ENCODE results near the gene POLQ.
"Not testable (repeated sequence)": the region's sequence is repeated elsewhere in the genome, so short reads cannot be mapped to it uniquely, and the experiment has no call there.

Gene POLQ

GRCh38 chr3:121545574-121546455, at the start of gene POLQ:
Gene POLQ (minus strand): TSS chr3:121545988. CDS start chr3:121545877, 111 bp downstream.
- FAIRE-seq: peak; percentile 93

GRCh38 chr3:121594850-121595249, 49.1 kb upstream of the POLQ start:
- peak; percentile 69 for FAIRE-seq
- DNase-seq (ENCODE audit: insufficient read length, low spot score): no peak

More at GRCh38 chr3:121545574-121546455, at the start of gene POLQ:
- peak; percentile 69 for DNase-seq (ENCODE audit: insufficient read length, low spot score)

GRCh38 chr3:121593806-121594205, 48.0 kb upstream of the POLQ start:
- not testable (repeated sequence) for FAIRE-seq; DNase-seq (ENCODE audit: insufficient read length, low spot score)

- no peak for DNase-seq (ENCODE audit: insufficient read length, low spot score)
- FAIRE-seq: peak; percentile 35
Observed at GRCh38 chr3:121592856-121593702, 47.3 kb upstream of the POLQ start, which contains the start of gene FBXO40. Gene FBXO40 (plus strand): TSS chr3:121593379. CDS start chr3:121620576, 27,197 bp downstream.

GRCh38 chr3:121584418-121584817, 38.6 kb upstream of the POLQ start:
- FAIRE-seq: no peak
- DNase-seq (ENCODE audit: insufficient read length, low spot score): peak; percentile 10

GRCh38 chr3:121581691-121582090, 35.9 kb upstream of the POLQ start:
- FAIRE-seq: no peak

GRCh38 chr3:121574449-121574848, 28.7 kb upstream of the POLQ start:
- DNase-seq (ENCODE audit: insufficient read length, low spot score) (no peak), FAIRE-seq (no peak)

More at GRCh38 chr3:121581691-121582090, 35.9 kb upstream of the POLQ start:
- DNase-seq (ENCODE audit: insufficient read length, low spot score): no peak

GRCh38 chr3:121567649-121568048, 21.9 kb upstream of the POLQ start, which contains the start of gene ARGFX:
Gene ARGFX (plus strand): TSS chr3:121567949. CDS start chr3:121570714, 2,765 bp downstream.
- no peak for DNase-seq (ENCODE audit: insufficient read length, low spot score)
- no peak for FAIRE-seq

GRCh38 chr3:121566773-121567172, 21.0 kb upstream of the POLQ start:
- FAIRE-seq: no peak
- no peak for DNase-seq (ENCODE audit: insufficient read length, low spot score)

- FAIRE-seq: no peak
- DNase-seq (ENCODE audit: insufficient read length, low spot score): no peak
Observed at GRCh38 chr3:121562148-121562547, 16.4 kb upstream of the POLQ start.

GRCh38 chr3:121557426-121557934, 11.7 kb upstream of the POLQ start:
- FAIRE-seq: no peak

GRCh38 chr3:121552797-121553196, 7.0 kb upstream of the POLQ start:
- DNase-seq (ENCODE audit: insufficient read length, low spot score) (no peak), FAIRE-seq (no peak)

More at GRCh38 chr3:121557426-121557934, 11.7 kb upstream of the POLQ start:
- no peak for DNase-seq (ENCODE audit: insufficient read length, low spot score)

GRCh38 chr3:121552379-121552778, 6.6 kb upstream of the POLQ start:
- DNase-seq (ENCODE audit: insufficient read length, low spot score): no peak
- FAIRE-seq: peak; percentile 44

- FAIRE-seq (peak; percentile 82), DNase-seq (ENCODE audit: insufficient read length, low spot score) (no peak)
Observed at GRCh38 chr3:121545049-121545573, 677 bp downstream of the POLQ start.

GRCh38 chr3:121542924-121543323, 2.9 kb downstream of the POLQ start:
- FAIRE-seq (peak; percentile 21), DNase-seq (ENCODE audit: insufficient read length, low spot score) (no peak)

GRCh38 chr3:121531269-121531668, 14.5 kb downstream of the POLQ start:
- no peak for DNase-seq (ENCODE audit: insufficient read length, low spot score)
- no peak for FAIRE-seq

GRCh38 chr3:121529308-121529707, 16.5 kb downstream of the POLQ start:
- FAIRE-seq (no peak), DNase-seq (ENCODE audit: insufficient read length, low spot score) (no peak)

- no peak for FAIRE-seq
- no peak for DNase-seq (ENCODE audit: insufficient read length, low spot score)
Observed at GRCh38 chr3:121520510-121520909, 25.3 kb downstream of the POLQ start.

GRCh38 chr3:121517953-121518655, 27.7 kb downstream of the POLQ start:
- FAIRE-seq (no peak), DNase-seq (ENCODE audit: insufficient read length, low spot score) (no peak)

GRCh38 chr3:121515862-121516261, 29.9 kb downstream of the POLQ start:
- DNase-seq (ENCODE audit: insufficient read length, low spot score): no peak

More at GRCh38 chr3:121515862-121516261, 29.9 kb downstream of the POLQ start:
- FAIRE-seq: no peak
